ENCODE results near the gene KIF6.

Gene KIF6

DNA sequence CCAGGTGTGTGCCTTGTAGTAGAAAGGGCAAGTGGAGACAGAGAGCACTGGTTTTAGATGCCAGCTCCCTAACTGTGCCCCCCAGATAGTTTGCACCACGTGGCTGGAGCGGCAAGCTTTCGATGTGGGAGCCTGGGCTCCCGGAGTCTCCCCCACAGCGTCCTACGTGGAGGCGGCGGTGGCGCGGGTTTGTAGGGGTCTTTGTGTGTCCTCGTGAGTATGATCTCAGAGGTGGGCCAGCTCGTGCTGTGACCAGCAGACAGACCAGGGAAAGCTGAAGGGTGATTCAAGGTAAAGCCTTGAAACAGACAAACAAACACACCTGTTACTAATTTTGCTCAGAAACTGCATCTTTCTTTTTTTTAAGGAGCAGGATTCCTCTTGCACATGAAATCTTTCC is 397.1 kb downstream of the KIF6 start:
- TF ChIP-seq EZH2 (IDR thresholded peaks at IDR 0.05; ENCODE audit: borderline replicate concordance, low read depth, low read length, severe bottlenecking), result no peak
- TF ChIP-seq, protein P1, sequence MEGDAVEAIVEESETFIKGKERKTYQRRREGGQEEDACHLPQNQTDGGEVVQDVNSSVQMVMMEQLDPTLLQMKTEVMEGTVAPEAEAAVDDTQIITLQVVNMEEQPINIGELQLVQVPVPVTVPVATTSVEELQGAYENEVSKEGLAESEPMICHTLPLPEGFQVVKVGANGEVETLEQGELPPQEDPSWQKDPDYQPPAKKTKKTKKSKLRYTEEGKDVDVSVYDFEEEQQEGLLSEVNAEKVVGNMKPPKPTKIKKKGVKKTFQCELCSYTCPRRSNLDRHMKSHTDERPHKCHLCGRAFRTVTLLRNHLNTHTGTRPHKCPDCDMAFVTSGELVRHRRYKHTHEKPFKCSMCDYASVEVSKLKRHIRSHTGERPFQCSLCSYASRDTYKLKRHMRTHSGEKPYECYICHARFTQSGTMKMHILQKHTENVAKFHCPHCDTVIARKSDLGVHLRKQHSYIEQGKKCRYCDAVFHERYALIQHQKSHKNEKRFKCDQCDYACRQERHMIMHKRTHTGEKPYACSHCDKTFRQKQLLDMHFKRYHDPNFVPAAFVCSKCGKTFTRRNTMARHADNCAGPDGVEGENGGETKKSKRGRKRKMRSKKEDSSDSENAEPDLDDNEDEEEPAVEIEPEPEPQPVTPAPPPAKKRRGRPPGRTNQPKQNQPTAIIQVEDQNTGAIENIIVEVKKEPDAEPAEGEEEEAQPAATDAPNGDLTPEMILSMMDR (IDR thresholded peaks at IDR 0.05; ENCODE audit: borderline replicate concordance, extremely low read depth, low read length, poor library complexity, severe bottlenecking), result no peak
- H3K9ac ChIP-seq (ENCODE audit: low read depth, low read length), result no peak overlapping the region
- H4K20me1 ChIP-seq (ENCODE audit: insufficient read depth, low read length), result no peaks in the 10 kb centered on the region
- H3K4me3 ChIP-seq (ENCODE audit: low read depth in 1 of 2, low read length in 2 of 2), result no peak overlapping the region
- no peaks in the 10 kb centered on the region for H3K36me3 ChIP-seq (ENCODE audit: insufficient read depth, low read length)
- no peak overlapping the region for H3K4me2 ChIP-seq (ENCODE audit: insufficient read depth, low read length)
- no peaks in the 10 kb centered on the region for H3K4me1 ChIP-seq (ENCODE audit: insufficient read depth, low read length)
- ATAC-seq (ENCODE audit: insufficient read depth, low read depth), result no peak
- no peaks in the 10 kb centered on the region for H3K79me2 ChIP-seq (ENCODE audit: insufficient read depth, low read length)
- H2AFZ ChIP-seq (ENCODE audit: low read depth, low read length), result no peak overlapping the region
- no peaks in the 10 kb centered on the region for H3K9me3 ChIP-seq (ENCODE audit: insufficient read depth, low read length, severe bottlenecking)
- H3K27ac ChIP-seq (ENCODE audit: low read length), result no peak overlapping the region
- H3K27me3 ChIP-seq (ENCODE audit: insufficient read depth, low read length, poor library complexity), result peaks cover 6% of the 10 kb centered on the region
- DNase-seq, result no peak

DNA sequence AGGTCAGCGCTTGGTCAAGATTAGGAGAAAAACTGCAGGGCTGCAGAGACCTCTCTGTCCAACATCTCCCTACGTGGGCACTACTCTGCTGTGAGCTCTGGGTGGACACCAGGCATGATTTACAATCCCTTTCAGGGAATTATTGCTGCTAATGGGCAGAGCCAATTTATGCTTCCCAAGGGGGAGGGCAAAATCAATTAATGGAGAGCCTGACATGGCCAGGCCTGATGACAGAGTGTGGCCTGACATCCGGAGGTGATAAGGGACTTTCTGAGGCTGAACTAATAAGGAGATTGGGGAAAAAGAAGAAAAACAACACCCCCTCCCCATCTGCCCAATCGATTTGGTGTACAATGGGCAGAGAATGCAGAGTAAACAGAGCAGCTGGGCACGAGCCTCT is 397.7 kb downstream of the KIF6 start:
- no peak for TF ChIP-seq EZH2 (IDR thresholded peaks at IDR 0.05; ENCODE audit: borderline replicate concordance, low read depth, low read length, severe bottlenecking)
- TF ChIP-seq, protein P1 (IDR thresholded peaks at IDR 0.05; ENCODE audit: borderline replicate concordance, extremely low read depth, low read length, poor library complexity, severe bottlenecking), result no peak
- H3K27me3 ChIP-seq (ENCODE audit: insufficient read depth, low read length, poor library complexity), result peaks cover 6% of the 10 kb centered on the region
- ATAC-seq (ENCODE audit: insufficient read depth, low read depth), result no peak

DNA sequence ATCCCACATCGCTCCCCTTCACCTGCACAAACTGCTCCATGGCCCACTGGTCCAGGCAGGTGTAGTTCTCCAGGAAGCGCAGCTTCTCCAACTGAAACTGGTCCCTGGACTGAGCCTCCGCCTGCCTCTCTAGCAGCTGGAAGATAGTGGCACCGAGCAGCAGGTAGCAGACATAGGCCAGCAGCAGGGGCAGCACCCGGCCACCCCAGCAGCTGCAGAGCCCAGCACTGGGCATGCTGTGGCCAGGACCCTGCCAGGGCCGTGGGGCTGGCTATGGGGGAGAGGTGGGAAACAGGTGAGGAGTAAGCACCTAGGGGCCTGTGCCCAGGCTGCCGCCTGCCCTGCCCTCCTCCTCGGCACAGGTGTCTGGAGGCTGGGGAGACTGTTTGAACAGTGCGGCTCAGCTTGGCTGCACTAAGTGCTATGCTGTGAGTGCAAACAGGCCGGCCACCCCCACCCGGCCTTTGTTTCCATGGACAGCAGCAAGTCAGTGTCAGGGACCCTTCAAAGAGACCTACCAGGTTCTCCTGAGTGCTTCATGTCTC is 402.8 kb downstream of the KIF6 start, which contains the start of gene KCNK16:
TSS of gene KCNK16 (minus strand) at position 397 of the 545 bp plus-strand sequence. CDS start at position 235, 162 bp downstream.
- Histone ChIP-seq H4K20me1 (ENCODE audit: insufficient read depth, low read length) (no peaks in the 10 kb centered on the region), H3K4me2 (ENCODE audit: insufficient read depth, low read length) (no peak within 1 kb of the TSS), H2AFZ (ENCODE audit: low read depth, low read length) (no peak within 1 kb of the TSS), H3K27me3 (ENCODE audit: insufficient read depth, low read length, poor library complexity) (peaks cover 6% of the 10 kb centered on the region), H3K4me1 (ENCODE audit: insufficient read depth, low read length) (no peaks in the 10 kb centered on the region), H3K79me2 (ENCODE audit: insufficient read depth, low read length) (no peaks in the 10 kb centered on the region), H3K9ac (ENCODE audit: low read depth, low read length) (no peak within 1 kb of the TSS), H3K36me3 (ENCODE audit: insufficient read depth, low read length) (no peaks in the 10 kb centered on the region), H3K9me3 (ENCODE audit: insufficient read depth, low read length, severe bottlenecking) (no peaks in the 10 kb centered on the region), H3K4me3 (ENCODE audit: low read depth in 1 of 2, low read length in 2 of 2) (no peak within 1 kb of the TSS), H3K27ac (ENCODE audit: low read length) (no peak within 1 kb of the TSS)
- ATAC-seq (ENCODE audit: insufficient read depth, low read depth) (no peak), DNase-seq (no peak)
- TF ChIP-seq EZH2 (IDR thresholded peaks at IDR 0.05; ENCODE audit: borderline replicate concordance, low read depth, low read length, severe bottlenecking), result no peak
- TF ChIP-seq, protein P1 (IDR thresholded peaks at IDR 0.05; ENCODE audit: borderline replicate concordance, extremely low read depth, low read length, poor library complexity, severe bottlenecking), result no peak

More for the DNA sequence above, 397.7 kb downstream of the KIF6 start:
- Histone ChIP-seq H3K27ac (ENCODE audit: low read length) (no peak overlapping the region), H3K9me3 (ENCODE audit: insufficient read depth, low read length, severe bottlenecking) (no peaks in the 10 kb centered on the region), H3K9ac (ENCODE audit: low read depth, low read length) (no peak overlapping the region), H3K4me1 (ENCODE audit: insufficient read depth, low read length) (no peaks in the 10 kb centered on the region), H4K20me1 (ENCODE audit: insufficient read depth, low read length) (no peaks in the 10 kb centered on the region), H3K4me3 (ENCODE audit: low read depth in 1 of 2, low read length in 2 of 2) (no peak overlapping the region), H3K36me3 (ENCODE audit: insufficient read depth, low read length) (no peaks in the 10 kb centered on the region), H3K79me2 (ENCODE audit: insufficient read depth, low read length) (no peaks in the 10 kb centered on the region), H3K4me2 (ENCODE audit: insufficient read depth, low read length) (no peak overlapping the region), H2AFZ (ENCODE audit: low read depth, low read length) (no peak overlapping the region)
- no peak for DNase-seq
